ENCODE data around the gene ADPRH.
"Not testable (repeated sequence)": the region's sequence is repeated elsewhere in the genome, so short reads cannot be mapped to it uniquely, and the experiment has no call there.

ADPRH gene

DNA sequence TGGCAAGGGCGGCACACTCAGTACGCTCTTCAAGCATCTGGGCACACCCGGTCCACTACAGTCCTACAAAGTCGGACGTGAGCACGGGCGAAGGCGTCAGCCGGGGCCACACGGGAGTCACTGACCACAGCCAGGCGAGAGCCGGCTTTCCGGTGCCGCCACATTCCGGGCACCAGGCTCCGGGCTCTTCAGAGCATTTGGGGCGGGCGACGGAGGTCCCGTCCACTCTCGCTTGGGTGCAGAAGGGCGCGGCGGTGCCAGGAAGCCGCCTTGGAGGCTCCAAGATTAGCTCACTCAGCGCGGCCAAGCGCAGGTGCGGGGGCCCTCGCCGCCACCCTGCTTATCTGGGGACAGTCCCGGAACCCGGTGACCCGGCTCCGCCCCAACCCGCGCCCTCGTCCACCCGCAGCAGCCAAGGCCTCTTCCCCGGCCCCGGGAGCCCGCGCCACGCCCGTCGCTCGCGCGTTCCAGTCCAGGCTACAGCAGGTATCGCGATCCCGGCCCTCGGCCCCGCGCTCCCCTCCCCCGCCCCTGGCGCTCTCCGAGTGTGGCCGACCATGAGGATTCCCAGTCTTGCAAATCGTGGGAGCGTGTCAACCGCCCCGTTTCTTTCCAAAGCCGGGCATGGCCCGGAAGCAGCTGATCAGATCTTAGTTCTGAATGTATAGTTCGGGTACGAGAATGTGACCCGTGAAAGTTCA, at the start of gene ADPRH:
TSS of gene ADPRH (plus strand) at position 127 of the 701 bp plus-strand sequence. CDS start 2,678 bp downstream, outside the sequence.
- peak; percentile 80 for DNase-seq

DNA sequence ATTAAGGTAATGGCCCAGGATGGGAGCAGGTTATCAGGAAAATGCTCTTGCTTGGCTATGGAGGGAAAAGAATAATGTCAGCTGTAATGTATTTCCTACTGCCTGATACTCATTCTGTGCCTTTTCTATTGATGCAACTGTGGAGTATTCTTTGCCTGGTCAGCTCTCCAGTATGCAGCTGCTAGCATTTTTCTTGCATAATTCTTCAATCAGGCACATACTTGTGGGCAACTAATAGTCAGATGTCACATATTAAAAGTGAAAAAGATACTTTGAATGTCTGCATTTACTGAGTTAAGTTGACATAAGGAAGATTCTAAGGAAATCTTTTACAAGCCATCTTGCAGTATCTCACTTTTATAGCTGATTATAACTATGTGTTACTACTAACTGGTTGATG, 49.4 kb upstream of the ADPRH start:
- no peak for DNase-seq

DNA sequence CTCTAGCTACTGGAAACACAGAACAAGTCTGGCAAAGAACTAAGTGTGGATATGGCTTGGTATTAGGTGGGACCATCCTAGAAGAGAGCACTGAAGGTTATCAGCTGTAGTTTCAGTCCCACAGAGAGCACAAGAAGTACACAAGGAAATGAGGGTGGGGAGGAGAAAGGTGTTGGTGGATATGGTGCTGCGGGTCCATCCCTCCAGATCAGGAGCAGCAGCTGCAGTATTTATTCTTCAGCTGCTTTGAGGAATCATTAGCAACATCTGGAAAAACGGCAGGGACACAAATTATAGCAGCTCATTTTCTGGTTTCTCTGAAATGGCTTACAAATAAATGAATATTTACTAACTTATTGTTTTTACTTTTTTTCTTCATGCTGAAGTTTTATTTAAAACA, 48.8 kb upstream of the ADPRH start:
- no peak for DNase-seq

DNA sequence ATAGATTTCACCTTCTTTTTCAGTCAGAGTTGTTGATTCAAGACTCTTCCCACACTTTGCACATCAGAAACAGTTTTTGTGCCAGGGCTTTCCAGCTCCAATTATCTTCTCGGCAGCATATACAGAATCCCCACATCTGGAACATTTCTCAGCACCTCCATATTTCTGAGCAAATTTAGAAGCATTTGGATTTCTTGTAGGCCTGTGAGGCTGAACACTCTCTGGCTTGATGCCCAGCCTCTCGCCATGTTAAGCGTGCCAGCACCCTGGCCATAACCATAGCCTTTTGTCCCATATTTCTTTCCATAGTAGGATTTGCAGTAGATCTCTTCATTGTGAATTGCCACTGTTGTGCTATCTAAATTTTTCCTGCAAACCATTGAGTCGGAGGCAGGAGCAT, 48.1 kb upstream of the ADPRH start:
- DNase-seq, result no peak

DNA sequence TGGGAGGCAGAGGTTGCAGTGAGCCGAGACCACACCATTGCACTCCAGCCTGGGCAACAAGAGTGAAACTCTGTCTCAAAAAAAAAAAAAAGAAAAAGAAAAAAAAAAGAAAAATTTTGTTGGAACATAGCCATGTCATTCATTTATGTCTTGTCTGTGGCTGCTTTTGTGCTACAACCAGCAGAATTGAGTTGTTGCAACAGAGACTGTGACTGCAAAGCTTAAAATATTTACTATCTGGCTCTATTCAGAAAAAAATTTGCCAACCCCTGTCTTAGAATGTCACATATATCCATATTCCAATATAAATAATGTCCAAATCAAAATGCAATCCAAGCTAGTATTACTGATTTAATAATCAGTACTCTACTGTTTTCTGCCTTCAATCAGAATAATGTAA, 45.0 kb upstream of the ADPRH start:
- DNase-seq, result no peak

DNA sequence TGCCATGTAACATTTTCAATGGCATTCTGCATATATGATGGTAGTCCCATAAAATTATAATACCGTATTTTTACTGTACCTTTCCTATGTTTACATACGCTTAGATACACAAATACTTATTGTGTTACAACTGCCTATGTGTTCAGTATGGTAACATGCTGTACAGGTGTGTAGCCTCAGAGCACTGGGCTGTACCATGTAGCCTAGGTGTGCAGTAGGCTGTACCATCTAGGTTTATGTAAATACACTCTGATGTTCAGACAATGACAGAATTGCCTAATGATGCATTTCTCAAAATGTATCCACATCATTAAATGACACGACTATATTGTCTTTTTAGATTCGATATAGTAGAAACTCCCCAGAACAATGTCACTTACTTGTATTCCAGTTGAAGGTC, 42.5 kb upstream of the ADPRH start:
- DNase-seq, result no peak

DNA sequence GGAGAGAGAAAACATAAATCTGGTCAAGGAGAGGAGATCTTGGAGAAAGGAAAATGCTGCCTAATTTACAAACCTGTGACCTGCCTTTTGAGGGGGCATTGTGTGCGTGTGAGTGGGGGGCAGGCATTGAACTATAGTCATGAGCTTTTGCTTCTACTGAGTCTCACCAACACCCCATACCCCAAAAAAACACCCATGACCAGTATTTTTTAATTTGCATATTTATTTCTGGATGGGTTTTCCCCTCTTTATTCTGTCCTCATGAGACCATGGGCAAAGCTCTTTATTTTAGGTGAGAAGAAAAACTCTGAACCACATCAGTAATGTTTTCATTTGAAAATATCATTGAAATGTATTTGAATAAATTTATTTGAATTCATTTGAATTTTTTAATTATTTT, 40.5 kb upstream of the ADPRH start:
- no peak for DNase-seq

DNA sequence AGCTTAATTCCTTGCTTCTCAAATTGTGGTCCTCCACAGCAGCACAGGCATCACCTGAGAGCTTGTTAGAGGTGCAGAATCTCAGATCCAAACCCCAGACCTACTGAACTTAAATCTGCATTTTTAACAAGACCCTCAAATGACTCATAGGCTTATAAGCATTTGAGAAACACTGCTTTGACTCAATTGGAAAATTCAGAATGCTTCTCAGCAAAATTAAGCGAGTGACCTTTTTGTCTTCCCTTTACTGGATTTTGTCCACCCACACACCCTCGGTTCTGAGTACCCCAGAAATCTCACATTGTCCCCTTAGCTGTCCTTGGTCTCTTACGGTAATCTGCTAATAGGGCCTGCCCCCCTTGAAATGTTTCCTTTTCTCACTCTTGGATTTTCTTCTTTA, 37.7 kb upstream of the ADPRH start:
- DNase-seq, result no peak

DNA sequence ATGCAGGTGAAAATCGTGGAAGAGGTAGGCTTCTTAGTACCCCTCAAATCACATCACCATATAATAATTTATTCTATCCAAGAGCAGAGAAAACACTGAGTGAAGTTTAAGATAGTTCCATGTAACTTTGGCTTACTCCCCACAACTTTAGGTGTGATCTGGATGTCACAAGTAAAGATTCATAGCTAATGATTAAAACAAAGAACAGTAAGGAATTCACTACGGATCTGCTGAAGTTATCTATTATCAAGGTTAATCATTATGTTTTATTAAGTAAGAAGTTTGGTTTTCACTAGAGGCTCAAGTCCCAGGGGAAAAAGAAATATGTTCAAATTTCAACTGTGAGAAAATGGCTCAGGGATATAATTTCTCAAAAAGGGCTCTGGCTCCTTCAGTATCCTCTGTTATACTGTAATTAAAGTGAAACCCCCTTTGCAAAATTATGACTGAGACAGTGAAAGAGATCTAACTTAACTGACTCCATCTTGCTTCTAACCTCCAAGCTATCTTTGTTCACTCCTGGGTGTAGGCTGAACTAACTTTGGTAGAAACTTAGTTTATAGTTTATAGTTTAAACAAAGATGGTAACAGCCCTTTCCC, 37.0 kb upstream of the ADPRH start:
- DNase-seq, result no peak

DNA sequence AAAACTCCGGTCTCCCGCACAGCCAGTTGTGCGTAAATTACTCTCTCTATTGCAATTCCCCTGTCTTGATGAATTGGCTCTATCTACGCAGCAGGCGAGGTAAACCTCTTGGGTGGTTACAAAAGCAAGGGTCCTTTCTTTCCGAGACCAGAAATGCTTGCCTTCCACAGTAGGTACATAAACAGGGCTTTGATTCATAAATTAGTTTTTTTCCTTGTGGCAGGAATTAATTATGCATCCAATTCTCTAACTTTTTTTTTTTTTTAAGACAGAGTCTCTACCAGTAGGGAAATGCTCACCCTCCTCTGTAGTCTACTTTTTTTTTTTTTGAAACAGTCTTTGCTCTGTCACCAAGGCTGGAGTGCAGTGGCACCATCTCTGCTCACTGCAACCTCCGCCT, 36.1 kb upstream of the ADPRH start:
- DNase-seq, result no peak

DNA sequence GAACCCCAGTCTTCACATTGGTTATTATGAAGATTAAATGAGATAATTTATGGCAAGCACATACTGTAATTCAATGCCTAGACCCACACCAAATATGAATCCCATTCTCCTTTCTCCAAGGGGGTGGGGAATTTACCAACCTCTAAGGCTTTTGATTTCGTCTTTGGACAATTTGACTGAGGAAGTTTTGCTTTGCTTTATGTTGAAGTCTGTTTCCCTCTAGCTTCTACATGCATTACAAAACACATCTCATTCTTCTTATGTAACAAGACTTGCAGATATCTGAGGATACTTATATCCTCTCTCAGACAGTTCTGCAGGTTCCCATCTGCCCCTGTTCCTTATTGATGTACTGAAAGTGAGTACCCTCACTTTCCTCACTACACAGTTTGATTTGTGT, 32.1 kb upstream of the ADPRH start:
- no peak for DNase-seq

DNA sequence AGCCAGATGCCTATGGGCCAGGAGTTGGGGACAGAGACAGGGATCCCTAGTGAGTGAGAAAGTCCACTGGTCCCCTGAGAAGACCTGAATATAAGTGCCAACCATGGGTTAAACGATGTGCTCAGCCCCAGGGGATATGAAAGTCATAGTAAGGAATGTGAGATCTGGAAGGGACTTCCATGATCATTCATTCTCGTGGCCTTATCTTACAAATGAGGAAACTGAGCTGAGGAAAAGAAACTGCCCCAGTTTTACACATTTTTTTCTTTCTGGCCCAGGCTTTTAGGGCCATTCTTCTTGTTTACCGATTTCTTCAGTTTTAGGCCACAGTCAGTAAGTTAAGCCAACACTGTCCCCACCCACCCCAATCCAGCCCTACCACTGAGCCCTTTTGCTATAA, 31.0 kb upstream of the ADPRH start:
- no peak for DNase-seq

DNA sequence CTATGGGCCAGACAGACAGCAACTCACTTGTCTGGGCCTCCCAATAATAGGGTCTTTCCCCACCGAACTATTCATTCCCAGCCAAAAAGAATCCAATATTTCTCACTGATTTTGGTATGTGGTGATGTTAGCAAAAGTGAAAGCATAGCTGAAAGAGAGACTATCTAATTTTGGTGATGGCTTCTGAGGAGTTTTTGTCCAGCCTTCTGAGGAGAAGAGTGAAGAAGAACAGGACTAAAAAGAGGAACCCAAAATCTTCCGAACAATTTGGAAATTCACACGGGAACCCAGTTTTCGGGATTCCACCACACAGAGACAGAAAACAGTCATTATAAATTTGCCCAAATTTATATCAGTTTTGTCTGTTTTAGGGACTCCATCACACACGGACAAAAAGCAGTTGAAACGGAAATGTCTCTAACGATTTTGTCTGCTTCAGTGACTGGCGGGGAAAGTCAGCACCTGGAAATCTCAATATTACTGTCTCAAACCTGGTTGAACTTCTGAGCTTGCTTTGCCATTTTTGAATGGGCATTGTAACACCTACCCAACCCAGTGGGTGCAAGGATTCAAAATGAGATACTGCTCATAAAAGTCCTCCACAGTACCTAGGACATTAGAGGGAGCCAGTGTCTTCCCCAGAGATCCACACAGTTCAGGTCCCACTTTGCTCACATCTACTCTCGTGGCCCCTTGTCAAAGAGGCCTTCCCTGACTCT, 28.9 kb upstream of the ADPRH start:
- no peak for DNase-seq

DNA sequence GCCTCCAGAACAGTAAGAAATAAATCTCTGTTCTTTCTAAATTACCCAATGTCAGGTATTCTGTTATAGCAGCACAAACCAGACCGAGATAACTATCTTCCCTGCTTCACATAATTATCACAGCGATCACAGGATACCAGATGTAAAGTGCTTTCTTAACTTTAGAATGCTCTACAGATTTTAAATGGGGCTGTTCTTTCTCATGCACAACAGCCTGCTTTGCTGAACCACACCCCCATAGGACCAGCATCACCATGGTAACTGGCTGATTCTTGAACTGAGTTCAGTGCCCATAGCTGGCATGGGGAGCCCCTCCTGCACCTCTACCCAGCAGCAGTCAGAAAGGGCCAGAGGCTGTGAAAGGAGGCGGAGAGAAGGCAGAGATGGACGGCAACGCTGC, 27.7 kb upstream of the ADPRH start:
- no peak for DNase-seq

DNA sequence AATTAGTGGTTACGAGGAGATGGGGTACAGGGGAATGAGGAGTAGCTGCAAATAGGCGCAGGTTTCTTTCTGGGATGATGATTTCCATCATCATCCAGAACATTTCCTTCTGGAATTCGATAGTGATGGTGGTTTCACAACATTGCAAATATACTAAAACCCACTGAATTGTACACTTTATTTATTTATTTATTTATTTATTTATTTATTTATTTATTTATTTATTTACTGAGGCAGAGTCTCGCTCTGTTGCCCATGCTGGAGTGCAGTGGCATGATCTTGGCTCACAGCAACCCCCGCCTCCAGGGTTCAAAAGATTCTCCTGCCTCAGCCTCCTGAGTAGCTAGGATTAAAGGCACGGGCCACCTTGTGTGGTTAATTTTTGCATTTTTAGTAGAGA, 26.4 kb upstream of the ADPRH start:
- DNase-seq, result not testable (repeated sequence)

DNA sequence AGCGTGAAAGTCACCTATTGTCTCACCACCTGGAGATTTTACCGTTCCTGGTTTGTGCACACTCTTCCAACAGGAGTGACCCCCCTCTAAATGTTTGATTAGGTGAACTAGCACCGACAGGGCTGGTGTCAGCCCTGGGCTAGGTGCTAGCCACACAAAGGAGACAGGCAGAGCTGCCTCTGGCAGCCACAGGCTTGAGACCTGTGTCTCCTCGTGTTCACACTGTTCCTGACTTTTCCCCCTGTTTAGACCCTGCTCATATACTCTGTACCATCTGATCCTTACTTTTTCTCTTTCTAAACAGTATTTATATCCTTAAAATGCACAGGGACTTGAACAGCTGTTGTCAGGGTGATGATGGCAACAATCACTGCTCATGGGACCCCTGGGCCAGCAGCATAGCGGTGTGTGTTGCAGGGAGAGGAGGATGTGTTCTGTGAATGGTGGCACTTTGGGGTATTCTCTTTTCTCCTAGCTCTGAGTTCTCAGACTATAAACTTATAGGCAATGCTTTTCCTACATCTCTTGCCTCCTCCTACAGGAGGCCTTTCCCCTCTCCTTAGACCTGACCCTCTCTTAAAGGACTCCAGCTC, 25.4 kb upstream of the ADPRH start:
- DNase-seq, result no peak

DNA sequence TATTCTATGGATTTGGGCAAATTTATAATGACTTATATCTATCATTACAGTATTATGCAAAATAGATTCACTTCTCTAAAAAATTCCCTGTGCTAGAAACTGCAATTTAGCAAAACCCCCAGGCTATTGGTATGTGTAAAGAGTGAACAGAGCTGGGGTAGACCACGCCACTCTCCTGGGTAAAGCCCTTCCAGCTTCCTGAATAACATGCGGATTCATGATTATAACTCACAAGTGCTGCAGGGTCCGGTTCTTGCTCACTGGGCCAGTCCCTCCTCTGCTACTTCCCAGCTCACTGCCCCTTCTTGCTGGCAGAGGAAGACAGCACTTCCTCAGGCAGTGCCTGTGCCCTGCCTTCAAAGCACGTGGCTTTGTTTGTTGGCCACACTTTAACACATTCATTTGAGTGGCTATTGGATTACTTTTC, 24.0 kb upstream of the ADPRH start:
- DNase-seq, result peak; percentile 13

DNA sequence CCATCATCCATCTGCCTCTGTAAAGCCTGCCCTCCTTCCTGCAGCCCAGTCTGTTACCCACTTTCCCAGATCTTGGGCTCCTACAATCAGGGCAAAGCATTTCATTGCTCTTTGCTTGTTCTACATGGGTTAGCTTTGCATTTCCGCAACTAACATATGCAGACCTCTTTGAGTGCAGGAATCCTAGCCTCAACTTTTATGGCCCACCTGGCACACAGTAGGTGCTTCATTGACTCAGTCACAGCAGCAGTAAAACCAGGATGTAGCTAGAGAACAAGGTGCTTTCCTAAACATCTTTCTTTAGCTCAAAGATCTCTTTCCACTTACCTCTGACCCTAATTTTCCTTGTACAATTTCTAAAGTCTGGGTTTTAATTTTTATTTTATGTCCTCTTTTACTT, 23.4 kb upstream of the ADPRH start:
- DNase-seq, result no peak

DNA sequence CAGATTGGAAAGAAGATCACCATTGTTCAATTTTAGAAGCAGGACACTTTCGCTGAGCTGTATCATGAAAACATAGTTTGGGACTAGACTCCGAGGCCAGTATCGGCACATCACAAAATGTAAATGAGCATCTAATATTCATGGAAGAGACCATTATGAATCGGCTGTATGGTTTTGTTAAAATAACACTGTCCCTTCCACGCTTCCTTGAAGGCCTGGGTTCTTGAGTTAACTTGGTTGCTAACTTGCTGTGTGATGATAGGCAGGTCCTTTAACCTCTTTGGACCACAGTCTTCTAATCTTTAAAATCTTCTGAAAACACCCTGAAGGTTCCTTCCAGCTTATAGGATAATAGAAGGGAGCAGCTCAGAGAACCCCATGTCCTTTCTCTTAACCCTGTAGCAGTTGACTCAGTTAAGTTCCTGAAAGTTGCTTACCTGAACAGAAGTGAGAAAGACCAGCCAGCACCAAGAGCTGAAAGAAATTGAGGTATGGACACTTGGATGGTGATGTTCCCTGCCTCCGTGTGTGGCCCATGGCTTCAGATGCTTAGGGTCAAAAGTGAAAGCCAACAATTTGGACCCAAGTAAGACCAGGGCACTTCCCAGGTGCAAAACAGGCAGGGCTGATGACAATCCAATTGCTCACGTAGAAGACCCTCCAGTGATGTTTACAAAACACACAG, 22.0 kb upstream of the ADPRH start:
- DNase-seq, result no peak

DNA sequence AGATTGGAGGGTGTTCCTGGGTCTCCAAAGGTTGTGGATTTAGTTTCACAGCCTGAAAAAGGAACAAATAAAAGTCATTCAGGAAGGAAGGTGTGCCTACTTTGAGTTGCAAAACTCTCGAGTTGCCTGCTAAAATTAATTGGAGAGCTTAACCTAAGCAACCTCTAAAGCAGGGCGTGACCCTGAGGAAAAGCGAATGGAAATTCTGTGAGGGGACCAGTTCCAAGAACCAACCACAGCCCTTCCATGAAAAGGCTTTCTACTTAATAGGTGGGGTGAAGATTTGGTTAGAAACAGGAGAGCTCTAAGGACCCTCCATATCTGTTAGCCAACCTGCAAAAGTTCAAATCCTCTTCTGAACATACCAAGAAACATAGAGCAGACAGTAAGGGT, 21.4 kb upstream of the ADPRH start:
- DNase-seq, result peak; percentile 44

DNA sequence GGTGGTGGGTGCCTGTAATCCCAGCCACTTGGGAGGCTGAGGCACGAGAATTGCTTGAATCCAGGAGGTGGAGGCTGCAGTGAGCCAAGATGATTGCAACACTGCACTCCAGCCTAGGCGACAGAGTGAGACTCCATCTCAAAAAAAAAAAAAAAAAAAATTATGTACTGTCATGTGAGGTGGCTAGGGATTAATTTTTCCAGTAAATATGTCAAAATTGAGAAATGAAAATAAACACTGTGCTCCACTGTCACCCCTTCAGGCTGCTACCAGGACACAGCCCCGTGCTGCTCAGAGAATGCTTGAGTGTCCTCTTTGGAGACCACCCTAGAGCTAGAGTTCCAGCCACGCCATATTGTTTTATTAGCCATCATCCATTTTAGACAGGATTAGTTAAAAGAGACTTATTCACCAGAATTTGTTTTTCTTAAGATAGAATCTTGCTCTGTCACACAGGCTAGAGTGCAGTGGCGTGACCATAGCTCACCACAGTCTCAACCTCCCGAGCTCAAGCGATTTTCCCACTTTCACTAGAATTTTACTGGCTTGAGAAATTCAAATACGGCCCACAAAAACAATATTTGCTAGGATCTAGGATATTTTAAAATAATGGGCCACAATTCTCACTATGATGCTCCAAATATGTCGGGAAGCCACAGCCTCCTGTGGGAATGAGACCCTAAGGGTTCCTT, 20.5 kb upstream of the ADPRH start:
- DNase-seq, result no peak

DNA sequence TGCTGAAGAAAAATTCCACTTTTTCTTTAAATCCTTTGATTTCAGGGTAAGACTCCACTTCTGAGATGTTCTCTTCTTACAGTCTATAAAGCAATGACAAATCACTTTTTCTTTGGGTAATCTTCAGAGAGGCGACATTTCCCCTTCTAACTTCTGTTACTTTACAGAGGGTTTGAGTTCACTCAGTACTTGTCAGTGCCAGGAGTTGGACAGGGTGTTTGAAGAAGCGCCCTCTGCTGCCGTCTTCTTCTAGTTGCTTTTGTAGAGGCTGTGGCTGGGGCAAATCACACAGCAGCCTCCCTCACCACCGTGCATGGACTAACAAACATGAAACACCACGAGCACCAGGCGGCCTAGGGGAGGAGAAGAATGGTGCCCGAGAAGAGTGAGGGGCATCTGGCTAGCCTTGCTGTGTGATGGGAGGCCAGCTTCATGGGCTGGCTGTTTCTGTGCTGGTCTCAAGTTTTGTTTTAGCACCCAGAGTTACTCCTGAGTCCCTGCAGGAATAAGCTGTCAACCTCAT, 19.8 kb upstream of the ADPRH start, which contains the start of gene CD80:
TSS of gene CD80 (minus strand) at position 174 of the 523 bp plus-strand sequence. CDS start 1,886 bp downstream, outside the sequence.
- DNase-seq, result peak; percentile 87

Measured in hematopoietic multipotent progenitor cell treated with erythropoietin and hydrocortisone succinate and interleukin-3 and kit ligand, for 4 days (in vitro differentiated cells).